Measurements from ENCODE around the gene KRTAP1-1.
"Not testable (repeated sequence)": the region's sequence is repeated elsewhere in the genome, so short reads cannot be mapped to it uniquely, and the experiment has no call there.

Gene KRTAP1-1

GRCh38 chr17:41055130-41055529 is 13.9 kb upstream of the KRTAP1-1 start, which contains the start of gene KRTAP2-2:
TSS of gene KRTAP2-2 (minus strand) at chr17:41055230. CDS start at chr17:41055211, 19 bp downstream.
- DNase-seq (ENCODE audit: low read depth): not testable (repeated sequence)

GRCh38 chr17:41054556-41054955 is 13.3 kb upstream of the KRTAP1-1 start:
- DNase-seq (ENCODE audit: low read depth): not testable (repeated sequence)

- DNase-seq (ENCODE audit: low read depth): no peak
Observed at GRCh38 chr17:41054025-41054424, 12.8 kb upstream of the KRTAP1-1 start.

GRCh38 chr17:41052566-41052965 is 11.3 kb upstream of the KRTAP1-1 start:
- DNase-seq (ENCODE audit: low read depth): no peak

GRCh38 chr17:41049110-41049509 is 7.9 kb upstream of the KRTAP1-1 start:
- DNase-seq (ENCODE audit: low read depth): no peak

- no peak for DNase-seq (ENCODE audit: low read depth)
Observed at GRCh38 chr17:41048441-41048840, 7.2 kb upstream of the KRTAP1-1 start.

GRCh38 chr17:41046735-41047465 is 5.7 kb upstream of the KRTAP1-1 start, which contains the start of gene KRTAP2-1:
TSS of gene KRTAP2-1 (minus strand) at chr17:41047316. CDS start at chr17:41047267, 49 bp downstream.
- DNase-seq (ENCODE audit: low read depth): not testable (repeated sequence)

- no peak for DNase-seq (ENCODE audit: low read depth)
Observed at GRCh38 chr17:41042953-41043352, 1.7 kb upstream of the KRTAP1-1 start.

GRCh38 chr17:41037853-41038350 is 3.3 kb downstream of the KRTAP1-1 start:
- no peak for DNase-seq (ENCODE audit: low read depth)

- not testable (repeated sequence) for DNase-seq (ENCODE audit: low read depth)
Observed at GRCh38 chr17:41034346-41034935, 6.8 kb downstream of the KRTAP1-1 start, which contains the start of gene KRTAP1-3. TSS of gene KRTAP1-3 (minus strand) at chr17:41034874. CDS start at chr17:41034821, 53 bp downstream.

- DNase-seq (ENCODE audit: low read depth): no peak
Observed at GRCh38 chr17:41029633-41030245, 11.5 kb downstream of the KRTAP1-1 start, which contains the start of gene KRTAP1-4. TSS of gene KRTAP1-4 (minus strand) at chr17:41030195. CDS start at chr17:41030078, 117 bp downstream.

GRCh38 chr17:41026715-41027471 is 14.4 kb downstream of the KRTAP1-1 start, which contains the start of gene KRTAP1-5:
TSS of gene KRTAP1-5 (minus strand) at chr17:41027208. CDS start at chr17:41027155, 53 bp downstream.
- DNase-seq (ENCODE audit: low read depth): no peak

GRCh38 chr17:41024697-41025096 is 16.6 kb downstream of the KRTAP1-1 start:
- no peak for DNase-seq (ENCODE audit: low read depth)

- no peak for DNase-seq (ENCODE audit: low read depth)
Observed at GRCh38 chr17:41020336-41020735, 20.9 kb downstream of the KRTAP1-1 start.

GRCh38 chr17:41019415-41019814 is 21.8 kb downstream of the KRTAP1-1 start:
- no peak for DNase-seq (ENCODE audit: low read depth)

GRCh38 chr17:41018541-41018940 is 22.7 kb downstream of the KRTAP1-1 start:
- DNase-seq (ENCODE audit: low read depth): no peak

GRCh38 chr17:41016578-41017215 is 24.6 kb downstream of the KRTAP1-1 start:
- no peak for DNase-seq (ENCODE audit: low read depth)

GRCh38 chr17:41015454-41015853 is 25.8 kb downstream of the KRTAP1-1 start:
- no peak for DNase-seq (ENCODE audit: low read depth)

- DNase-seq (ENCODE audit: low read depth): no peak
Observed at GRCh38 chr17:41013606-41014005, 27.6 kb downstream of the KRTAP1-1 start.

- no peak for DNase-seq (ENCODE audit: low read depth)
Observed at GRCh38 chr17:41013181-41013580, 28.1 kb downstream of the KRTAP1-1 start.

Measured in CMK (cell line).